H9 (cell line): ENCODE data around the gene LIN7C. TPM values are rescaled to one million over a fixed set of nuclear protein-coding genes. Genes with fewer than 3 reads are reported as not detected.
A peak's percentile ranks its signal among the peaks of the same experiment; 100 is the strongest.

Source experiments
- DNase-seq: peaks from one replicate; pipeline ENCODE4 v3.0.0-alpha.2; 2017
- H2AFZ ChIP-seq: one replicate; pipeline ENCODE4 v1.6.1; 2013; ENCODE audit warnings: mild to moderate bottlenecking, low read length, control low read depth, moderate library complexity
- H2AK5ac ChIP-seq: 2 replicates; pipeline ENCODE4 v1.6.1; 2013; ENCODE audit warnings: low read length, control low read depth, mixed read lengths; ENCODE audit not compliant: insufficient read length
- H2BK120ac ChIP-seq: one replicate; pipeline ENCODE4 v1.6.1; 2013; ENCODE audit warnings: low read depth, mild to moderate bottlenecking, low read length, control low read depth, inconsistent platforms; ENCODE audit not compliant: poor library complexity, severe bottlenecking
- H2BK12ac ChIP-seq: 2 replicates; pipeline ENCODE4 v1.6.1; 2013; ENCODE audit warnings: low read length, control low read depth, mixed read lengths, low read depth; ENCODE audit not compliant: insufficient read length
- H2BK15ac ChIP-seq: 2 replicates; pipeline ENCODE4 v1.6.1; 2013; ENCODE audit warnings: low read depth, low read length, control low read depth
- H2BK20ac ChIP-seq: one replicate; pipeline ENCODE4 v1.6.1; 2013; ENCODE audit warnings: low read depth, mild to moderate bottlenecking, low read length, control low read depth, inconsistent platforms; ENCODE audit not compliant: poor library complexity, severe bottlenecking
- H2BK5ac ChIP-seq: 2 replicates; pipeline ENCODE4 v1.6.1; 2013; ENCODE audit warnings: low read length, control low read depth, mixed read lengths; ENCODE audit not compliant: insufficient read length
- H3K14ac ChIP-seq: 2 replicates; pipeline ENCODE4 v1.6.1; 2013; ENCODE audit warnings: low read length, control low read depth; ENCODE audit not compliant: insufficient read depth
- H3K18ac ChIP-seq: 2 replicates; pipeline ENCODE4 v1.6.1; 2013; ENCODE audit warnings: low read depth, mild to moderate bottlenecking, mixed read lengths, low read length, control low read depth; ENCODE audit not compliant: insufficient read length
- H3K23ac ChIP-seq: 2 replicates; pipeline ENCODE4 v1.6.1; 2013; ENCODE audit warnings: low read length, control low read depth, mixed read lengths, low read depth; ENCODE audit not compliant: insufficient read length
- H3K23me2 ChIP-seq: 2 replicates; pipeline ENCODE4 v1.6.1; 2013; ENCODE audit warnings: low read depth, mild to moderate bottlenecking, mixed read lengths, low read length, control low read depth; ENCODE audit not compliant: insufficient read length, poor library complexity, severe bottlenecking
- H3K27ac ChIP-seq: 2 replicates; pipeline ENCODE4 v1.5.1; 2013; ENCODE audit warnings: low read length, control low read depth, mixed read lengths, low read depth; ENCODE audit not compliant: insufficient read length
- H3K27me3 ChIP-seq: 2 replicates; pipeline ENCODE4 v1.6.1; 2013; ENCODE audit warnings: low read length, control low read depth, inconsistent platforms; ENCODE audit not compliant: insufficient read depth
- H3K4ac ChIP-seq: 2 replicates; pipeline ENCODE4 v1.6.1; 2013; ENCODE audit warnings: low read depth, mild to moderate bottlenecking, control low read depth, inconsistent platforms, low read length, moderate library complexity
- H3K4me1 ChIP-seq: 2 replicates; pipeline ENCODE4 v1.6.1; 2013; ENCODE audit warnings: low read length, control low read depth, inconsistent platforms; ENCODE audit not compliant: insufficient read depth
- H3K4me2 ChIP-seq: 2 replicates; pipeline ENCODE4 v1.6.1; 2013; ENCODE audit warnings: low read length, control low read depth, mixed read lengths; ENCODE audit not compliant: insufficient read length, insufficient read depth
- H3K56ac ChIP-seq: 2 replicates; pipeline ENCODE4 v1.6.1; 2013; ENCODE audit warnings: low read depth, mild to moderate bottlenecking, mixed read lengths, low read length, control low read depth; ENCODE audit not compliant: insufficient read length
- H3K79me1 ChIP-seq: 2 replicates; pipeline ENCODE4 v1.6.1; 2013; ENCODE audit warnings: low read depth, mild to moderate bottlenecking, moderate library complexity, low read length, control low read depth, inconsistent platforms; ENCODE audit not compliant: insufficient read depth, poor library complexity, severe bottlenecking
- H3K79me2 ChIP-seq: 2 replicates; pipeline ENCODE4 v1.6.1; 2013; ENCODE audit warnings: low read length, control low read depth, inconsistent platforms; ENCODE audit not compliant: insufficient read depth
- H3K9ac ChIP-seq: 2 replicates; pipeline ENCODE4 v1.6.1; 2013; ENCODE audit warnings: low read length, control low read depth, mixed read lengths; ENCODE audit not compliant: insufficient read length; ENCODE audit errors: extremely low read depth
- H3K9me3 ChIP-seq: one replicate; pipeline ENCODE4 v1.6.1; 2013; ENCODE audit warnings: low read depth, low read length, inconsistent platforms; ENCODE audit not compliant: control insufficient read depth
- H3T11ph ChIP-seq: one replicate; pipeline ENCODE4 v1.6.1; 2013; ENCODE audit warnings: mild to moderate bottlenecking, low read length, control low read depth, inconsistent platforms
- H4K20me1 ChIP-seq: one replicate; pipeline ENCODE4 v1.6.1; 2013; ENCODE audit not compliant: control insufficient read depth, insufficient read length, insufficient read depth
- H4K5ac ChIP-seq: 2 replicates; pipeline ENCODE4 v1.6.1; 2013; ENCODE audit warnings: low read depth, mild to moderate bottlenecking, mixed read lengths, low read length, control low read depth; ENCODE audit not compliant: insufficient read length
- H4K8ac ChIP-seq: replicated peaks from 2 replicates; pipeline ENCODE4 v1.6.1; 2013; ENCODE audit warnings: low read length, control low read depth, mixed read lengths, low read depth; ENCODE audit not compliant: insufficient read length
- H4K91ac ChIP-seq: 2 replicates; pipeline ENCODE4 v1.6.1; 2013; ENCODE audit warnings: low read depth, mild to moderate bottlenecking, moderate library complexity, mixed read lengths, low read length, control low read depth; ENCODE audit not compliant: insufficient read length
- H3K27ac Mint-ChIP-seq, 3 experiments: 2 replicates in 2 of 3; 3 replicates in 1 of 3; pipeline ENCODE4 v1.8.0; 2020 to 2021; ENCODE audit warnings: mixed read lengths in 3 of 3, mild to moderate bottlenecking in 1 of 3, moderate library complexity in 1 of 3
- H3K27me3 Mint-ChIP-seq: 2 replicates; pipeline ENCODE4 v1.8.0; 2021; ENCODE audit warnings: low read depth, mild to moderate bottlenecking, moderate library complexity, mixed read lengths
- H3K36me3 Mint-ChIP-seq, 3 experiments: 2 replicates in 2 of 3; 3 replicates in 1 of 3; pipeline ENCODE4 v1.8.0; 2020 to 2021; ENCODE audit warnings: low read depth in 3 of 3, mixed read lengths in 3 of 3; ENCODE audit not compliant: insufficient read depth in 1 of 3
- H3K4me1 Mint-ChIP-seq, 2 experiments: 2 replicates each; pipeline ENCODE4 v1.8.0; 2020; ENCODE audit warnings: mixed read lengths in 2 of 2
- H3K4me3 Mint-ChIP-seq, 2 experiments: 2 replicates in 1 of 2; 3 replicates in 1 of 2; pipeline ENCODE4 v1.8.0; 2020 to 2021; ENCODE audit warnings: mild to moderate bottlenecking in 2 of 2, mixed read lengths in 2 of 2, moderate library complexity in 1 of 2
- H3K9me3 Mint-ChIP-seq, 2 experiments: 2 replicates in 1 of 2; 3 replicates in 1 of 2; pipeline ENCODE4 v1.8.0; 2020; ENCODE audit warnings: mild to moderate bottlenecking in 2 of 2, mixed read lengths in 2 of 2, moderate library complexity in 1 of 2
- WGBS: extraction: QIAGEN DNeasy Blood & Tissue Kit; methylation state at CpG from one replicate; pipeline ENCODE4 v1.1.7; 2013; ENCODE audit warnings: missing lambda C conversion rate, low lambda C conversion rate, mixed read lengths; ENCODE audit not compliant: insufficient read length; ENCODE audit errors: extremely low coverage; 5-methylcytosine and 5-hydroxymethylcytosine counted together
- total RNA-seq: library from RNA; stranded (reverse); gene quantifications from 2 replicates; pipeline ENCODE4 v1.2.1, GENCODE V29; 2021
- TF ChIP-seq, protein P1 (sequence below): fragments of 200-600 bp; sonication (generic); conservative IDR thresholded peaks from 3 replicates; pipeline ENCODE4 v1.8.0; 2021; ENCODE audit warnings: antibody characterized with exemption, mild to moderate bottlenecking

Gene LIN7C
- total RNA-seq, 1 experiment from 2014 or later: 40.0 TPM

GRCh38 chr11:27513389-27513788, 6.8 kb upstream of the LIN7C start:
- Histone ChIP-seq H4K91ac (no peak overlapping the region), H4K5ac (no peak overlapping the region), H2BK15ac (no peak overlapping the region), H4K8ac (no peak overlapping the region), H3K23ac (no peak overlapping the region), H3K79me1 (no peaks in the 10 kb centered on the region), H3K14ac (no peak overlapping the region), H3K9ac (no peak overlapping the region), H3K27me3 (no peaks in the 10 kb centered on the region), H3K27ac (no peak overlapping the region), H2AFZ (no peak overlapping the region), H3K18ac (no peak overlapping the region), H3K4ac (no peak overlapping the region), H4K20me1 (no peaks in the 10 kb centered on the region), H3K56ac (no peak overlapping the region), H3T11ph (no peak overlapping the region), H2BK20ac (no peak overlapping the region), H3K9me3 (no peaks in the 10 kb centered on the region), H3K23me2 (no peaks in the 10 kb centered on the region), H2AK5ac (no peak overlapping the region), H2BK12ac (no peak overlapping the region), H3K79me2 (no peaks in the 10 kb centered on the region), H2BK120ac (no peak overlapping the region), H3K4me2 (no peak overlapping the region), H2BK5ac (no peak overlapping the region), H3K4me1 (no peaks in the 10 kb centered on the region)
- no peak for DNase-seq
- peaks cover 8% of the 10 kb centered on the region for H3K27me3 Mint-ChIP-seq
- no CpG with 5 or more reads among the region's 2 CpGs for WGBS
- H3K4me1 Mint-ChIP-seq: peaks cover 9 to 12% of the 10 kb centered on the region in 2 experiments
- no peak overlapping the region for H3K4me3 Mint-ChIP-seq
- no peaks in the 10 kb centered on the region for H3K9me3 Mint-ChIP-seq
- H3K36me3 Mint-ChIP-seq: no peaks in the 10 kb centered on the region
- TF ChIP-seq, protein P1, sequence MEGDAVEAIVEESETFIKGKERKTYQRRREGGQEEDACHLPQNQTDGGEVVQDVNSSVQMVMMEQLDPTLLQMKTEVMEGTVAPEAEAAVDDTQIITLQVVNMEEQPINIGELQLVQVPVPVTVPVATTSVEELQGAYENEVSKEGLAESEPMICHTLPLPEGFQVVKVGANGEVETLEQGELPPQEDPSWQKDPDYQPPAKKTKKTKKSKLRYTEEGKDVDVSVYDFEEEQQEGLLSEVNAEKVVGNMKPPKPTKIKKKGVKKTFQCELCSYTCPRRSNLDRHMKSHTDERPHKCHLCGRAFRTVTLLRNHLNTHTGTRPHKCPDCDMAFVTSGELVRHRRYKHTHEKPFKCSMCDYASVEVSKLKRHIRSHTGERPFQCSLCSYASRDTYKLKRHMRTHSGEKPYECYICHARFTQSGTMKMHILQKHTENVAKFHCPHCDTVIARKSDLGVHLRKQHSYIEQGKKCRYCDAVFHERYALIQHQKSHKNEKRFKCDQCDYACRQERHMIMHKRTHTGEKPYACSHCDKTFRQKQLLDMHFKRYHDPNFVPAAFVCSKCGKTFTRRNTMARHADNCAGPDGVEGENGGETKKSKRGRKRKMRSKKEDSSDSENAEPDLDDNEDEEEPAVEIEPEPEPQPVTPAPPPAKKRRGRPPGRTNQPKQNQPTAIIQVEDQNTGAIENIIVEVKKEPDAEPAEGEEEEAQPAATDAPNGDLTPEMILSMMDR: no peak
- H3K27ac Mint-ChIP-seq: peak overlapping the region in 1 of 3 experiments; percentile 34; a peak in 1 of 7 replicates
